Psoas muscle (tissue), 8 donors: Measurements from ENCODE around the gene P4HTM. TPM values are rescaled to one million over a fixed set of nuclear protein-coding genes. Genes with fewer than 3 reads are reported as not detected.
A peak's percentile ranks its signal among the peaks of the same experiment; 100 is the strongest.

ENCODE experiments used
- ATAC-seq, 4 donors: fragments of 200-7000 bp; cut with Tn5 transposase; one replicate each; pipeline ENCODE4 v1.9.1; 2020; ENCODE audit warnings: moderate library complexity in 3 of 4, mild to moderate bottlenecking in 2 of 4
- DNase-seq, 2 donors: peaks; one replicate each; pipeline ENCODE4 v3.0.0-alpha.2; 2020
- H3K27ac ChIP-seq: fragments of 200-600 bp; one replicate; pipeline ENCODE4 v1.8.0; 2022
- H3K27me3 ChIP-seq, 3 donors: fragments of 200-600 bp in 1 of 3; one replicate each; pipeline versions ENCODE4 v1.6.1 to v1.8.0; 2013 to 2022; ENCODE audit warnings: low read length in 2 of 3, mild to moderate bottlenecking in 2 of 3, moderate library complexity in 1 of 3; ENCODE audit not compliant: insufficient read depth in 3 of 3
- H3K36me3 ChIP-seq, 2 donors: fragments of 200-600 bp in 1 of 2; one replicate each; pipeline versions ENCODE4 v1.6.1 to v1.8.0; 2013 to 2022; ENCODE audit warnings: low read depth in 1 of 2, mild to moderate bottlenecking in 1 of 2, moderate library complexity in 1 of 2; ENCODE audit not compliant: insufficient read depth in 1 of 2
- H3K4me1 ChIP-seq: fragments of 200-600 bp; one replicate; pipeline ENCODE4 v1.8.0; 2022
- H3K4me3 ChIP-seq: fragments of 200-600 bp; one replicate; pipeline ENCODE4 v1.8.0; 2022; ENCODE audit warnings: mild to moderate bottlenecking
- H3K9me3 ChIP-seq: fragments of 200-600 bp; one replicate; pipeline ENCODE4 v1.8.0; 2022
- CTCF ChIP-seq: fragments of 200-600 bp; IDR thresholded peaks from one replicate; pipeline ENCODE4 v1.8.0; 2022; ENCODE audit warnings: antibody characterized with exemption
- WGBS, 3 donors: extraction: QIAGEN DNeasy Blood & Tissue Kit; methylation state at CpG; one replicate each; pipeline versions ENCODE4 v1.1.6 to v1.1.7; 2013; 5-methylcytosine and 5-hydroxymethylcytosine counted together
- intact Hi-C, 2 donors: fragments of 100-400 bp; cut with DNase I; formaldehyde crosslinking; loops; one replicate each; pipeline versions ENCODE4 v1.11.0 to v1.14.2; 2022
- polyA plus RNA-seq, 3 donors: library from polyadenylated mRNA; stranded (reverse); fragments of 200-250 nt; gene quantifications; one replicate each; pipeline ENCODE4 v1.2.3, GENCODE V29; 2013
- total RNA-seq, 4 donors: library from RNA; stranded (reverse); fragmentation: NEBNext Ultra II Directional in 2 of 4; extraction: Animal tissue kit (Norgen Biotek cat#: 25700) in 2 of 4; gene quantifications; one replicate each; pipeline versions ENCODE4 v1.2.1 to v1.2.4, GENCODE V29; 2021 to 2023
- donor health status: healthy with polysubstance abuse.
- donor health status: DM: no; HTN: no; CAD: no; lungs with moderate emphysema.
- donor health status: Bipolar disorder and iron deficiency.
- donor health status: healthy.
- donor health status: DM: yes; HTN: yes; CAD: no.
- donor health status: DM: no; HTN: no; CAD: no.
- donor health status: DM: no; HTN: no; CAD: no.
- donor health status: DM: yes; HTN: yes; CAD: no.

P4HTM gene
- total and polyA plus RNA-seq, 7 donors: 4.1 to 17.0 (median 11.1) TPM

GRCh38 chr3:49015072-49015471, 25.0 kb downstream of the P4HTM start:
- H3K4me3 ChIP-seq: no peak overlapping the region
- 78 to 90% (median 79%) methylated on average over 8 of the region's 8 CpGs for WGBS, 3 donors
- intact Hi-C loops: no loop called here
- DNase-seq: no peak
- TF ChIP-seq CTCF: no peak
- H3K4me1 ChIP-seq: peaks cover 50% of the 10 kb centered on the region
- ATAC-seq: no peak
- no peaks in the 10 kb centered on the region for H3K27me3 ChIP-seq
- H3K27ac ChIP-seq: no peak overlapping the region
- H3K9me3 ChIP-seq: no peaks in the 10 kb centered on the region
- peaks cover 3 to 51% of the 10 kb centered on the region in 2 donors for H3K36me3 ChIP-seq

DNA sequence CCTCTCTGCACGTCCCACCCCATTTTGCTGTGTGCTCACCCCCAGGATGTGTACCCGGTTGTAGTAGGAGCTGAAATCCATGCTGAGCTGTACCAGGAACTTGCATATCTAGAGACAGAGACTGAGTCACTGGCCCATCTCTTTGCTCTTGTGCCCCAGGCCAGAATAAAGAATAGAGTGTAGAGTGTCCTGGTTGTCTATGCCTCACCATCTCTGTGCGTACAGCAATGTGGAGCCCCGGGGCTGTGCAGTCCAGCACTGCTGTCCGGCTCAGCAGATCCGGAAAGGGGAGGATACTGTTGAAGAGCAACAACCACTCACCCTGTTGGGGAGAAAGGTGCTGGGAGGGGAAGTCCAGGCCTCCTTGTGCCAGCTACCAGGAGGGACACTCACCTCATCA, 25.7 kb downstream of the P4HTM start:
- Histone ChIP-seq H3K27me3 (no peaks in the 10 kb centered on the region), H3K4me3 (no peak overlapping the region), H3K27ac (no peak overlapping the region), H3K36me3 (peaks cover 3 to 51% of the 10 kb centered on the region in 2 donors), H3K9me3 (no peaks in the 10 kb centered on the region), H3K4me1 (peaks cover 55% of the 10 kb centered on the region)
- ATAC-seq: no peak
- intact Hi-C loops: no loop called here
- TF ChIP-seq CTCF: no peak
- no peak for DNase-seq
- WGBS, 3 donors: 73 to 81% (median 75%) methylated on average over 6 of the region's 6 CpGs

- intact Hi-C loops: no loop called here
These were observed 26.6 kb downstream of the P4HTM start for GRCh38 chr3:49016414-49017228.

GRCh38 chr3:49017229-49017970, 27.4 kb downstream of the P4HTM start:
- ATAC-seq (no peak), DNase-seq (no peak)
- peaks cover 3 to 40% of the 10 kb centered on the region in 2 donors for H3K36me3 ChIP-seq
- H3K9me3 ChIP-seq: no peaks in the 10 kb centered on the region
- peak overlapping the region; percentile 74 for H3K27ac ChIP-seq
- H3K4me3 ChIP-seq: peak overlapping the region; percentile 81
- peaks cover 41% of the 10 kb centered on the region for H3K4me1 ChIP-seq
- 7 to 11% (median 8%) methylated on average over 17 to 23 of the region's 23 CpGs for WGBS, 3 donors
- intact Hi-C loops: no loop called here
- no peaks in the 10 kb centered on the region for H3K27me3 ChIP-seq
- TF ChIP-seq CTCF: no peak

More at GRCh38 chr3:49016414-49017228, 26.6 kb downstream of the P4HTM start:
- Histone ChIP-seq H3K9me3 (no peaks in the 10 kb centered on the region), H3K27me3 (no peaks in the 10 kb centered on the region), H3K27ac (no peak overlapping the region), H3K4me3 (no peak overlapping the region), H3K36me3 (peaks cover 3 to 48% of the 10 kb centered on the region in 2 donors), H3K4me1 (peaks cover 49% of the 10 kb centered on the region)
- TF ChIP-seq CTCF: no peak
- no peak for DNase-seq
- ATAC-seq: no peak
- WGBS, 3 donors: 83 to 91% (median 85%) methylated on average over 6 of the region's 6 CpGs
